ENCODE measurements around the gene SLC22A31. TPM values are rescaled to one million over a fixed set of nuclear protein-coding genes. Genes with fewer than 3 reads are reported as not detected.
"Not testable (repeated sequence)": the region's sequence is repeated elsewhere in the genome, so short reads cannot be mapped to it uniquely, and the experiment has no call there.

SLC22A31 gene
- total RNA-seq, 6 donors from 2014 or later = 71.0 to 320 (median 174) TPM

GRCh38 chr16:89169778-89170177, 30.6 kb downstream of the SLC22A31 start:
- H3K36me3 ChIP-seq = no peaks in the 10 kb centered on the region
- H3K27me3 ChIP-seq = peaks cover 0 to 11% (median 3%) of the 10 kb centered on the region in 4 donors
- TF ChIP-seq POLR2A (IDR thresholded peaks at IDR 0.05) = no peak
- no peak for TF ChIP-seq EP300 (IDR thresholded peaks at IDR 0.05)
- no peak for TF ChIP-seq CTCF (IDR thresholded peaks at IDR 0.05)
- TF ChIP-seq POLR2AphosphoS5 (IDR thresholded peaks at IDR 0.05) = no peak
- WGBS, 2 donors = 69 to 75% methylated on average over 5 to 14 of the region's 14 CpGs
- H3K4me1 ChIP-seq = peaks cover 15 to 33% (median 23%) of the 10 kb centered on the region in 4 donors
- ATAC-seq (ENCODE audit: low FRiP score in 2 of 2) = no peak
- H3K27ac ChIP-seq = no peak overlapping the region
- DNase-seq = peak in 1 of 2 donors; percentile 69
- no peaks in the 10 kb centered on the region for H3K9me3 ChIP-seq
- H3K4me3 ChIP-seq = no peak overlapping the region

- H3K4me1 ChIP-seq = peaks cover 15 to 33% (median 23%) of the 10 kb centered on the region in 4 donors
- no peaks in the 10 kb centered on the region for H3K36me3 ChIP-seq
- ATAC-seq (ENCODE audit: low FRiP score in 2 of 2) = no peak
- peaks cover 0 to 11% (median 3%) of the 10 kb centered on the region in 4 donors for H3K27me3 ChIP-seq
- no peak overlapping the region for H3K27ac ChIP-seq
- TF ChIP-seq POLR2A (IDR thresholded peaks at IDR 0.05) (no peak), POLR2AphosphoS5 (IDR thresholded peaks at IDR 0.05) (no peak), CTCF (IDR thresholded peaks at IDR 0.05) (no peak), EP300 (IDR thresholded peaks at IDR 0.05) (no peak)
- DNase-seq = peak in 1 of 2 donors; percentile 82
- 62 to 69% methylated on average over 14 to 22 of the region's 23 CpGs for WGBS, 2 donors
- no peak overlapping the region for H3K4me3 ChIP-seq
- no peaks in the 10 kb centered on the region for H3K9me3 ChIP-seq
These were observed 31.8 kb downstream of the SLC22A31 start for GRCh38 chr16:89168381-89169189.

- peak overlapping the region in 1 of 4 donors; percentile 13 for H3K4me3 ChIP-seq
- ATAC-seq (ENCODE audit: low FRiP score in 2 of 2) = peak; percentile 76 to 77
- WGBS, 2 donors = 19 to 39% methylated on average over 2 to 17 of the region's 18 CpGs
These were observed 32.9 kb downstream of the SLC22A31 start for GRCh38 chr16:89167425-89167941.

GRCh38 chr16:89166696-89167424, 33.5 kb downstream of the SLC22A31 start:
- WGBS, 2 donors = 68 to 71% methylated on average over 10 to 12 of the region's 18 CpGs
- peak overlapping the region in 1 of 4 donors; percentile 13 for H3K4me3 ChIP-seq
- TF ChIP-seq POLR2A (IDR thresholded peaks at IDR 0.05) (no peak), POLR2AphosphoS5 (IDR thresholded peaks at IDR 0.05) (no peak), CTCF (IDR thresholded peaks at IDR 0.05) (no peak), EP300 (IDR thresholded peaks at IDR 0.05) (no peak)
- peaks cover 0 to 11% (median 3%) of the 10 kb centered on the region in 4 donors for H3K27me3 ChIP-seq
- DNase-seq (no peak), ATAC-seq (ENCODE audit: low FRiP score in 2 of 2) (no peak)
- peaks cover 14 to 30% (median 22%) of the 10 kb centered on the region in 4 donors for H3K4me1 ChIP-seq
- H3K27ac ChIP-seq = no peak overlapping the region
- no peaks in the 10 kb centered on the region for H3K9me3 ChIP-seq
- no peaks in the 10 kb centered on the region for H3K36me3 ChIP-seq

More at GRCh38 chr16:89167425-89167941, 32.9 kb downstream of the SLC22A31 start:
- TF ChIP-seq EP300 (IDR thresholded peaks at IDR 0.05) (no peak), CTCF (IDR thresholded peaks at IDR 0.05) (peak; percentile 69 to 96 (median 93))
- Histone ChIP-seq H3K27ac (no peak overlapping the region), H3K9me3 (no peaks in the 10 kb centered on the region), H3K4me1 (peaks cover 15 to 33% (median 23%) of the 10 kb centered on the region in 4 donors), H3K27me3 (peaks cover 0 to 11% (median 3%) of the 10 kb centered on the region in 4 donors), H3K36me3 (no peaks in the 10 kb centered on the region)
- DNase-seq = peak; percentile 85 to 95

GRCh38 chr16:89165681-89165979, 34.7 kb downstream of the SLC22A31 start:
- DNase-seq; H3K4me3 ChIP-seq; H3K36me3 ChIP-seq; H3K27me3 ChIP-seq; ATAC-seq (ENCODE audit: low FRiP score in 2 of 2); H3K27ac ChIP-seq; H3K9me3 ChIP-seq: not testable (repeated sequence)
- H3K4me1 ChIP-seq = peaks cover 6 to 18% (median 11%) of the 10 kb centered on the region in 4 donors
- WGBS, 2 donors = 65 to 70% methylated on average over 10 of the region's 10 CpGs
